OCI-LY7 (cell line): ENCODE data around the gene TPSB2.

Experiments used
- EZH2phosphoT487 ChIP-seq: fragments of 200-600 bp; sonication (generic); IDR thresholded peaks from 2 replicates; pipeline ENCODE4 v1.6.1; 2018; ENCODE audit warnings: low read depth, borderline replicate concordance, mild to moderate bottlenecking, mixed run types, antibody characterized with exemption, low read length, moderate library complexity, mixed read lengths
- TF ChIP-seq, protein P1 (sequence below): fragments of 200-600 bp; sonication (generic); conservative IDR thresholded peaks from 2 replicates; pipeline ENCODE4 v1.5.1; 2014; ENCODE audit warnings: mild to moderate bottlenecking, antibody characterized with exemption, low read length, moderate library complexity, mixed read lengths

DNA sequence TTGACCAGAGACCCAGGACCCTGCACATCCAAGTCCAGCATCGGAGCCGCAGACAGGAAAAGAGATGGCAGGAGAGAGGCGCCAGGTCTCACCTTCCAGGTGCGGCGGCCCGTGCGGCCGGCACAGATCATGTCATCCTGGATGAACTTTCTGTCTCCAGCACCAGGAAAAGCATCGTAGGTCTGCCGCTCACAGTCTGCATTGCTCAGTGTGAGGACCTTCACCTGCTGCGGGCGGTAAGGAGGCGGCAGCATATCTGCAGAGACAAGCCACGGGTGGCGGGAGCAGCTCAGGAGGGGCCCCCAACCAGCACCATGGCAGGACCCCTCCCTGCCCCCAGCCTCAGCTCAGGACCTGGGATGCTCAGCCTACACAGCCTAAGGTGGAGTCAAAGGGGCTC is 43.8 kb upstream of the TPSB2 start:
- TF ChIP-seq, protein P1, sequence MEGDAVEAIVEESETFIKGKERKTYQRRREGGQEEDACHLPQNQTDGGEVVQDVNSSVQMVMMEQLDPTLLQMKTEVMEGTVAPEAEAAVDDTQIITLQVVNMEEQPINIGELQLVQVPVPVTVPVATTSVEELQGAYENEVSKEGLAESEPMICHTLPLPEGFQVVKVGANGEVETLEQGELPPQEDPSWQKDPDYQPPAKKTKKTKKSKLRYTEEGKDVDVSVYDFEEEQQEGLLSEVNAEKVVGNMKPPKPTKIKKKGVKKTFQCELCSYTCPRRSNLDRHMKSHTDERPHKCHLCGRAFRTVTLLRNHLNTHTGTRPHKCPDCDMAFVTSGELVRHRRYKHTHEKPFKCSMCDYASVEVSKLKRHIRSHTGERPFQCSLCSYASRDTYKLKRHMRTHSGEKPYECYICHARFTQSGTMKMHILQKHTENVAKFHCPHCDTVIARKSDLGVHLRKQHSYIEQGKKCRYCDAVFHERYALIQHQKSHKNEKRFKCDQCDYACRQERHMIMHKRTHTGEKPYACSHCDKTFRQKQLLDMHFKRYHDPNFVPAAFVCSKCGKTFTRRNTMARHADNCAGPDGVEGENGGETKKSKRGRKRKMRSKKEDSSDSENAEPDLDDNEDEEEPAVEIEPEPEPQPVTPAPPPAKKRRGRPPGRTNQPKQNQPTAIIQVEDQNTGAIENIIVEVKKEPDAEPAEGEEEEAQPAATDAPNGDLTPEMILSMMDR, result no peak
- no peak for TF ChIP-seq EZH2phosphoT487
